ENCODE measurements around the gene NDUFC1.

DNA sequence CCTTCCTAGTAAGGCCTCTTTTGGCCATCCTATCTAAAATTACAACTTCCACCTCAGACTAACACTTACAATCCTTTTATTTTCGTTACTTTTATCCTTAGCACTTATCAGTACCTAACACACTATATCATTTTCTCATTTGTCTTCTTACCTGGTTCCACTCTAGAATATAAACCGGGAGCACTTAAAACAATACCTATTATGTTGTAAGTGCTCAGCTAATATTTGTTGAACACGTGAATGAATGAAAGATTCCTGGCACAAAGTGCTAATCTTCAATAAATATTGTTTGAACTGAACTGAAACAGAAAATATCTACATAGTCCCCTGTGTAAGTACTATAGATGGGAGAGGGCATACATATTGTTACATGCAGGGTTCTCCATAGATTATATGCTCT is 36.6 kb downstream of the NDUFC1 start:
- TF ChIP-seq, protein P1, sequence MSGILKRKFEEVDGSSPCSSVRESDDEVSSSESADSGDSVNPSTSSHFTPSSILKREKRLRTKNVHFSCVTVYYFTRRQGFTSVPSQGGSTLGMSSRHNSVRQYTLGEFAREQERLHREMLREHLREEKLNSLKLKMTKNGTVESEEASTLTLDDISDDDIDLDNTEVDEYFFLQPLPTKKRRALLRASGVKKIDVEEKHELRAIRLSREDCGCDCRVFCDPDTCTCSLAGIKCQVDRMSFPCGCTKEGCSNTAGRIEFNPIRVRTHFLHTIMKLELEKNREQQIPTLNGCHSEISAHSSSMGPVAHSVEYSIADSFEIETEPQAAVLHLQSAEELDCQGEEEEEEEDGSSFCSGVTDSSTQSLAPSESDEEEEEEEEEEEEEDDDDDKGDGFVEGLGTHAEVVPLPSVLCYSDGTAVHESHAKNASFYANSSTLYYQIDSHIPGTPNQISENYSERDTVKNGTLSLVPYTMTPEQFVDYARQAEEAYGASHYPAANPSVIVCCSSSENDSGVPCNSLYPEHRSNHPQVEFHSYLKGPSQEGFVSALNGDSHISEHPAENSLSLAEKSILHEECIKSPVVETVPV (CRISPR knock-in tag; IDR thresholded peaks at IDR 0.05): no peak
- TF ChIP-seq ZFP3 (CRISPR knock-in tag; IDR thresholded peaks at IDR 0.05) (no peak), PPARA (CRISPR knock-in tag; IDR thresholded peaks at IDR 0.05; ENCODE audit: borderline replicate concordance) (no peak), SNAI2 (CRISPR knock-in tag; IDR thresholded peaks at IDR 0.05) (no peak), BACH2 (CRISPR knock-in tag; IDR thresholded peaks at IDR 0.05; ENCODE audit: borderline replicate concordance) (no peak), ZC3H10 (CRISPR knock-in tag; IDR thresholded peaks at IDR 0.05) (no peak), ZFP30 (CRISPR knock-in tag; IDR thresholded peaks at IDR 0.05) (no peak), OSR1 (CRISPR knock-in tag; IDR thresholded peaks at IDR 0.05) (no peak), TCF4 (CRISPR knock-in tag; IDR thresholded peaks at IDR 0.05; ENCODE audit: borderline replicate concordance) (no peak), ZNF70 (CRISPR knock-in tag; IDR thresholded peaks at IDR 0.05) (no peak)
- TF ChIP-seq, protein P2, sequence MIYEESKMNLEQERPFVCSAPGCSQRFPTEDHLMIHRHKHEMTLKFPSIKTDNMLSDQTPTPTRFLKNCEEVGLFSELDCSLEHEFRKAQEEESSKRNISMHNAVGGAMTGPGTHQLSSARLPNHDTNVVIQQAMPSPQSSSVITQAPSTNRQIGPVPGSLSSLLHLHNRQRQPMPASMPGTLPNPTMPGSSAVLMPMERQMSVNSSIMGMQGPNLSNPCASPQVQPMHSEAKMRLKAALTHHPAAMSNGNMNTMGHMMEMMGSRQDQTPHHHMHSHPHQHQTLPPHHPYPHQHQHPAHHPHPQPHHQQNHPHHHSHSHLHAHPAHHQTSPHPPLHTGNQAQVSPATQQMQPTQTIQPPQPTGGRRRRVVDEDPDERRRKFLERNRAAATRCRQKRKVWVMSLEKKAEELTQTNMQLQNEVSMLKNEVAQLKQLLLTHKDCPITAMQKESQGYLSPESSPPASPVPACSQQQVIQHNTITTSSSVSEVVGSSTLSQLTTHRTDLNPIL (CRISPR knock-in tag; IDR thresholded peaks at IDR 0.05; ENCODE audit: low read depth): no peak
- TF ChIP-seq, protein P3, sequence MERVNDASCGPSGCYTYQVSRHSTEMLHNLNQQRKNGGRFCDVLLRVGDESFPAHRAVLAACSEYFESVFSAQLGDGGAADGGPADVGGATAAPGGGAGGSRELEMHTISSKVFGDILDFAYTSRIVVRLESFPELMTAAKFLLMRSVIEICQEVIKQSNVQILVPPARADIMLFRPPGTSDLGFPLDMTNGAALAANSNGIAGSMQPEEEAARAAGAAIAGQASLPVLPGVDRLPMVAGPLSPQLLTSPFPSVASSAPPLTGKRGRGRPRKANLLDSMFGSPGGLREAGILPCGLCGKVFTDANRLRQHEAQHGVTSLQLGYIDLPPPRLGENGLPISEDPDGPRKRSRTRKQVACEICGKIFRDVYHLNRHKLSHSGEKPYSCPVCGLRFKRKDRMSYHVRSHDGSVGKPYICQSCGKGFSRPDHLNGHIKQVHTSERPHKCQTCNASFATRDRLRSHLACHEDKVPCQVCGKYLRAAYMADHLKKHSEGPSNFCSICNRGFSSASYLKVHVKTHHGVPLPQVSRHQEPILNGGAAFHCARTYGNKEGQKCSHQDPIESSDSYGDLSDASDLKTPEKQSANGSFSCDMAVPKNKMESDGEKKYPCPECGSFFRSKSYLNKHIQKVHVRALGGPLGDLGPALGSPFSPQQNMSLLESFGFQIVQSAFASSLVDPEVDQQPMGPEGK (CRISPR knock-in tag; IDR thresholded peaks at IDR 0.05; ENCODE audit: borderline replicate concordance): no peak
